Transverse colon (tissue), 4 donors: ENCODE results near the gene PDZD2.

Experiments
- CTCF ChIP-seq, 5 experiments: fragments of 200-600 bp in 3 of 5; fragments of 450-650 bp in 2 of 5; sonication (generic) in 3 of 5; IDR thresholded peaks; 1 replicate in 2 of 5; 2 replicates in 3 of 5; pipeline ENCODE4 v1.5.1; 2016 to 2017; ENCODE audit warnings: antibody characterized with exemption in 5 of 5, inconsistent platforms in 3 of 5, mild to moderate bottlenecking in 2 of 5, moderate library complexity in 1 of 5
- EP300 ChIP-seq: sonication (generic); formaldehyde crosslinking; IDR thresholded peaks from one replicate; pipeline ENCODE4 v1.6.1; 2017; ENCODE audit warnings: antibody characterized with exemption, low read depth
- POLR2A ChIP-seq: fragments of 450-650 bp; IDR thresholded peaks from one replicate; pipeline ENCODE4 v1.6.1; 2016; ENCODE audit warnings: antibody characterized with exemption, mild to moderate bottlenecking, moderate library complexity
- POLR2AphosphoS5 ChIP-seq, 3 donors: sonication (generic); formaldehyde crosslinking; IDR thresholded peaks; one replicate each; pipeline ENCODE4 v1.6.1; 2016; ENCODE audit warnings: antibody characterized with exemption in 3 of 3

- TF ChIP-seq CTCF (IDR thresholded peaks at IDR 0.05) (no peak), EP300 (no peak), POLR2A (no peak), POLR2AphosphoS5 (IDR thresholded peaks at IDR 0.05) (no peak)
Observed at GRCh38 chr5:31880449-31880848, 241.5 kb downstream of the PDZD2 start.
